Measurements from ENCODE around the gene SMCO1. TPM values are rescaled to one million over a fixed set of nuclear protein-coding genes. Genes with fewer than 3 reads are reported as not detected.

The SMCO1 gene
- total RNA-seq, 4 donors from 2014 or later, result not detected

GRCh38 chr3:196537319-196537984 lies 22.3 kb upstream of the SMCO1 start:
- 44 to 52% methylated on average over 6 to 8 of the region's 18 CpGs for WGBS, 2 donors (ENCODE audit: low coverage in 1 of 2)
- H3K27me3 ChIP-seq, result peaks cover 6% of the 10 kb centered on the region
- H3K27ac ChIP-seq, result no peak overlapping the region
- H3K36me3 ChIP-seq, result no peaks in the 10 kb centered on the region
- H3K4me1 ChIP-seq, result no peaks in the 10 kb centered on the region
- ATAC-seq, result no peak
- H3K9me3 ChIP-seq, result no peaks in the 10 kb centered on the region
- H3K4me3 ChIP-seq, result no peak overlapping the region
- TF ChIP-seq POLR2A (IDR thresholded peaks at IDR 0.05) (no peak), CTCF (IDR thresholded peaks at IDR 0.05) (peak; percentile 7 to 70 (median 50)), POLR2AphosphoS5 (IDR thresholded peaks at IDR 0.05) (no peak)

DNA sequence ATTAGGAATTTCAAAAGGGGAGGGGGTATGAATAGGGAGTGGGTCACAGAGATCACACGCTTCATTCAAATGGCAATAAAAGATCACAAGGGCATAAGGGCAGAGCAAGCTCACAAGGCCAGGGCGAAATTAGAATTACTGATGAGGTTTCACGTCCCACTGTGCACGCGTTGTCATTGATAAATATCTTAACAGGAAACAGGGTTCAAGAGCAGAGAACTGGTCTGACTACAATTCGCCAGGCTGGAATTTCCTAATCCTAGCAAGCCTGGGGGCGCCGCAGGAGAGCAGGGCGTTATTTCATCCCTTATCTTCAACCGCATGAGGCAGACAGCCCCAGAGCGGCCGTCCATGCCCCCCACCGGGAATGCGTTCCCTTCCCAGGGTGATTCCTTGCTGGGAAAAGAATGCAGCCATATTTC lies 18.1 kb upstream of the SMCO1 start:
- ATAC-seq, result no peak
- TF ChIP-seq POLR2AphosphoS5 (IDR thresholded peaks at IDR 0.05) (no peak), CTCF (IDR thresholded peaks at IDR 0.05) (no peak), EP300 (IDR thresholded peaks at IDR 0.05) (no peak), POLR2A (IDR thresholded peaks at IDR 0.05) (no peak)
- no peak overlapping the region for H3K4me3 ChIP-seq
- WGBS, 2 donors (ENCODE audit: low coverage in 1 of 2), result 33 to 39% methylated on average over 12 to 14 of the region's 14 CpGs
- H3K36me3 ChIP-seq, result no peaks in the 10 kb centered on the region
- H3K27me3 ChIP-seq, result peaks cover 6% of the 10 kb centered on the region
- H3K4me1 ChIP-seq, result peaks cover 0 to 10% (median 4%) of the 10 kb centered on the region in 3 donors
- no peaks in the 10 kb centered on the region for H3K9me3 ChIP-seq
- H3K27ac ChIP-seq, result no peak overlapping the region

DNA sequence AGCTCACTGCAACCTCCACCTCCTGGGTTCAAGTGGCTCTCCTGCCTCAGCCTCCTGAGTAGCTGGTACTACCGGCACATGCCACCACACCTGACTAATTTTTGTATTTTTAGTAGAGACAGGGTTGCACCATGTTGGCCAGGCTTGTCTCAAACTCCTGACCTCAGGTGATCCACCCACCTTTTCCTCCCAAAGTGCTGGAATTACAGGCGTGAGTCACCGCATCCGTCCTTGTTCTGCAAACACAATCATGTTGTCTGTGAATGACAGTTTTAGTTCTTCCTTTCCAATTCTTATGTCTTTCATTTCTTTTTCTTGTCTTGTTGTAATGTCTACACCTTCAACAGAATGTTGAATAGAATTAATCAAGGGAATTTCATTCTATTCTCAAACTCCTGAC lies 16.3 kb upstream of the SMCO1 start:
- no peaks in the 10 kb centered on the region for H3K9me3 ChIP-seq
- TF ChIP-seq CTCF (IDR thresholded peaks at IDR 0.05) (no peak), POLR2A (IDR thresholded peaks at IDR 0.05) (no peak), EP300 (IDR thresholded peaks at IDR 0.05) (no peak), POLR2AphosphoS5 (IDR thresholded peaks at IDR 0.05) (no peak)
- peaks cover 0 to 10% (median 4%) of the 10 kb centered on the region in 3 donors for H3K4me1 ChIP-seq
- no peak for ATAC-seq
- H3K36me3 ChIP-seq, result no peaks in the 10 kb centered on the region
- H3K4me3 ChIP-seq, result no peak overlapping the region
- H3K27me3 ChIP-seq, result no peaks in the 10 kb centered on the region
- H3K27ac ChIP-seq, result no peak overlapping the region
- WGBS, 2 donors (ENCODE audit: low coverage in 1 of 2), result 73 to 91% methylated on average over 3 to 4 of the region's 4 CpGs

GRCh38 chr3:196528639-196529233 lies 13.6 kb upstream of the SMCO1 start:
- Histone ChIP-seq H3K27me3 (no peaks in the 10 kb centered on the region), H3K4me1 (peaks cover 0 to 10% (median 4%) of the 10 kb centered on the region in 3 donors), H3K4me3 (peak overlapping the region; percentile 33 to 54), H3K36me3 (no peaks in the 10 kb centered on the region), H3K9me3 (no peaks in the 10 kb centered on the region), H3K27ac (peak overlapping the region in 3 of 4 donors; percentile 78 to 80 (median 79))
- ATAC-seq, result peak; percentile 95
- WGBS, 2 donors (ENCODE audit: low coverage in 1 of 2), result 0 to 30% methylated on average over 5 to 8 of the region's 52 CpGs
- TF ChIP-seq POLR2AphosphoS5 (IDR thresholded peaks at IDR 0.05) (no peak), CTCF (IDR thresholded peaks at IDR 0.05) (peak; percentile 47 to 97 (median 78))

DNA sequence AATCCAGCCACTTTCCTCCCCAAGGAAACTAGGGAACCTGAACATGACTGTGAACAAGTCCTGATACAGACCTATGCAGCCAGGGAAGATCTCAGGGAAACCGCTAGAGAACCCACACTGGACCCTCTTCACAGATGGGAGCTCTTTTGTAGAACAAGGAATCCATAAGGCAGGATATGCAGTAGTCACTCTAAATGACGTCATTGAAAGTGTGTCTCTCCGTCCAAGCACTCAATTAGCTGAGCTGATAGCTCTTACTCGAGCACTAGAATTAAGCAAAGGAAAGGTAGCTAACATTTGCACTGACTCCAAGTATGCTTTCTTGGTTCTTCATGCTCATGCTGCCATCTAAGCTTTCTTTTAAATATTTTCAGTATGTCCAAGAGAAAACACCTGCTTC lies 10.0 kb upstream of the SMCO1 start:
- Histone ChIP-seq H3K9me3 (peaks cover 0 to 15% (median 0%) of the 10 kb centered on the region in 3 donors), H3K27me3 (no peaks in the 10 kb centered on the region), H3K36me3 (no peaks in the 10 kb centered on the region), H3K4me3 (no peak overlapping the region), H3K27ac (no peak overlapping the region), H3K4me1 (peaks cover 0 to 10% (median 4%) of the 10 kb centered on the region in 3 donors)
- 74 to 80% methylated on average over 4 of the region's 4 CpGs for WGBS, 2 donors (ENCODE audit: low coverage in 1 of 2)
- no peak for ATAC-seq
- TF ChIP-seq POLR2AphosphoS5 (IDR thresholded peaks at IDR 0.05), result no peak
- no peak for TF ChIP-seq POLR2A (IDR thresholded peaks at IDR 0.05)
- TF ChIP-seq EP300 (IDR thresholded peaks at IDR 0.05), result no peak
- no peak for TF ChIP-seq CTCF (IDR thresholded peaks at IDR 0.05)

Measured in gastroesophageal sphincter (tissue), 4 donors.